ENCODE results near the gene ZYX.
"Not testable (repeated sequence)": the region's sequence is repeated elsewhere in the genome, so short reads cannot be mapped to it uniquely, and the experiment has no call there.

Gene ZYX

GRCh38 chr7:143408686-143409561, 27.8 kb downstream of the ZYX start, which contains the start of gene EPHA1:
TSS of gene EPHA1 (minus strand) at chr7:143408856. CDS start at chr7:143408805, 51 bp downstream.
- no peaks in the 10 kb centered on the region for H3K36me3 Mint-ChIP-seq (ENCODE audit: low read depth)
- H3K4me3 Mint-ChIP-seq, result peak within 1 kb of the TSS; percentile 69
- H3K9me3 Mint-ChIP-seq, result no peaks in the 10 kb centered on the region
- peaks cover 45% of the 10 kb centered on the region for H3K27me3 Mint-ChIP-seq (ENCODE audit: low read depth)
- peaks cover 23% of the 10 kb centered on the region for H3K4me1 Mint-ChIP-seq (ENCODE audit: low read depth)
- H3K27ac Mint-ChIP-seq, result peak within 1 kb of the TSS; percentile 16

- Mint-ChIP-seq H3K27ac (no peak overlapping the region), H3K27me3 (ENCODE audit: low read depth) (peaks cover 52% of the 10 kb centered on the region), H3K4me1 (ENCODE audit: low read depth) (peaks cover 23% of the 10 kb centered on the region), H3K36me3 (ENCODE audit: low read depth) (no peaks in the 10 kb centered on the region), H3K9me3 (no peaks in the 10 kb centered on the region), H3K4me3 (no peak overlapping the region)
These were observed 29.4 kb downstream of the ZYX start for GRCh38 chr7:143410521-143411004.

- no peak overlapping the region for H3K27ac Mint-ChIP-seq
- H3K4me1 Mint-ChIP-seq (ENCODE audit: low read depth), result peaks cover 27% of the 10 kb centered on the region
- H3K9me3 Mint-ChIP-seq, result no peaks in the 10 kb centered on the region
- peaks cover 42% of the 10 kb centered on the region for H3K27me3 Mint-ChIP-seq (ENCODE audit: low read depth)
- no peak overlapping the region for H3K4me3 Mint-ChIP-seq
- H3K36me3 Mint-ChIP-seq (ENCODE audit: low read depth), result no peaks in the 10 kb centered on the region
These were observed 31.0 kb downstream of the ZYX start for GRCh38 chr7:143411976-143412708.

- no peak overlapping the region for H3K27ac Mint-ChIP-seq
- no peaks in the 10 kb centered on the region for H3K9me3 Mint-ChIP-seq
- H3K36me3 Mint-ChIP-seq (ENCODE audit: low read depth), result no peaks in the 10 kb centered on the region
- H3K27me3 Mint-ChIP-seq (ENCODE audit: low read depth), result peaks cover 33% of the 10 kb centered on the region
- H3K4me1 Mint-ChIP-seq (ENCODE audit: low read depth), result peaks cover 17% of the 10 kb centered on the region
- no peak overlapping the region for H3K4me3 Mint-ChIP-seq
These were observed 32.0 kb downstream of the ZYX start for GRCh38 chr7:143413123-143413522.

GRCh38 chr7:143415209-143415608, 34.1 kb downstream of the ZYX start:
- H3K27ac Mint-ChIP-seq; H3K9me3 Mint-ChIP-seq; H3K36me3 Mint-ChIP-seq (ENCODE audit: low read depth); H3K4me3 Mint-ChIP-seq; H3K4me1 Mint-ChIP-seq (ENCODE audit: low read depth): not testable (repeated sequence)
- H3K27me3 Mint-ChIP-seq (ENCODE audit: low read depth), result peaks cover 40% of the 10 kb centered on the region

GRCh38 chr7:143415742-143416397, 34.7 kb downstream of the ZYX start:
- Mint-ChIP-seq H3K4me3 (no peak overlapping the region), H3K27me3 (ENCODE audit: low read depth) (peaks cover 40% of the 10 kb centered on the region), H3K9me3 (no peaks in the 10 kb centered on the region), H3K27ac (no peak overlapping the region), H3K36me3 (ENCODE audit: low read depth) (no peaks in the 10 kb centered on the region), H3K4me1 (ENCODE audit: low read depth) (peaks cover 6% of the 10 kb centered on the region)

- Mint-ChIP-seq H3K4me3 (no peak overlapping the region), H3K27me3 (ENCODE audit: low read depth) (peaks cover 40% of the 10 kb centered on the region), H3K36me3 (ENCODE audit: low read depth) (no peaks in the 10 kb centered on the region), H3K4me1 (ENCODE audit: low read depth) (peaks cover 6% of the 10 kb centered on the region), H3K27ac (no peak overlapping the region), H3K9me3 (no peaks in the 10 kb centered on the region)
These were observed 35.5 kb downstream of the ZYX start for GRCh38 chr7:143416565-143417149.

GRCh38 chr7:143417734-143418383, 36.7 kb downstream of the ZYX start:
- Mint-ChIP-seq H3K9me3 (no peaks in the 10 kb centered on the region), H3K4me3 (no peak overlapping the region), H3K27me3 (ENCODE audit: low read depth) (peaks cover 34% of the 10 kb centered on the region), H3K36me3 (ENCODE audit: low read depth) (no peaks in the 10 kb centered on the region), H3K27ac (no peak overlapping the region), H3K4me1 (ENCODE audit: low read depth) (peaks cover 6% of the 10 kb centered on the region)

GRCh38 chr7:143418681-143419458, 37.7 kb downstream of the ZYX start:
- H3K36me3 Mint-ChIP-seq (ENCODE audit: low read depth), result no peaks in the 10 kb centered on the region
- H3K27ac Mint-ChIP-seq, result no peak overlapping the region
- peaks cover 34% of the 10 kb centered on the region for H3K27me3 Mint-ChIP-seq (ENCODE audit: low read depth)
- no peaks in the 10 kb centered on the region for H3K9me3 Mint-ChIP-seq
- no peak overlapping the region for H3K4me3 Mint-ChIP-seq
- H3K4me1 Mint-ChIP-seq (ENCODE audit: low read depth), result peaks cover 6% of the 10 kb centered on the region

GRCh38 chr7:143419880-143420279, 38.7 kb downstream of the ZYX start:
- H3K27ac Mint-ChIP-seq, result no peak overlapping the region
- H3K27me3 Mint-ChIP-seq (ENCODE audit: low read depth), result peaks cover 31% of the 10 kb centered on the region
- no peaks in the 10 kb centered on the region for H3K36me3 Mint-ChIP-seq (ENCODE audit: low read depth)
- H3K4me3 Mint-ChIP-seq, result no peak overlapping the region
- H3K4me1 Mint-ChIP-seq (ENCODE audit: low read depth), result peaks cover 6% of the 10 kb centered on the region
- no peaks in the 10 kb centered on the region for H3K9me3 Mint-ChIP-seq

- H3K27ac Mint-ChIP-seq; H3K4me3 Mint-ChIP-seq; H3K9me3 Mint-ChIP-seq; H3K4me1 Mint-ChIP-seq (ENCODE audit: low read depth); H3K36me3 Mint-ChIP-seq (ENCODE audit: low read depth): not testable (repeated sequence)
- peaks cover 24% of the 10 kb centered on the region for H3K27me3 Mint-ChIP-seq (ENCODE audit: low read depth)
These were observed 39.5 kb downstream of the ZYX start for GRCh38 chr7:143420624-143421023.

- Mint-ChIP-seq H3K9me3 (no peaks in the 10 kb centered on the region), H3K36me3 (ENCODE audit: low read depth) (no peaks in the 10 kb centered on the region), H3K4me3 (no peak overlapping the region), H3K4me1 (ENCODE audit: low read depth) (peaks cover 6% of the 10 kb centered on the region), H3K27ac (no peak overlapping the region), H3K27me3 (ENCODE audit: low read depth) (peaks cover 18% of the 10 kb centered on the region)
These were observed 40.9 kb downstream of the ZYX start for GRCh38 chr7:143422033-143422432.

GRCh38 chr7:143424476-143424875, 43.3 kb downstream of the ZYX start:
- H3K27ac Mint-ChIP-seq; H3K4me3 Mint-ChIP-seq; H3K36me3 Mint-ChIP-seq (ENCODE audit: low read depth); H3K4me1 Mint-ChIP-seq (ENCODE audit: low read depth); H3K9me3 Mint-ChIP-seq; H3K27me3 Mint-ChIP-seq (ENCODE audit: low read depth): not testable (repeated sequence)

Data from T-helper 1 cell treated with Interleukin-12 subunit alpha and Interleukin-12 subunit beta and Interleukin-4 antibody, amounts not matched to agents 30 μg/mL and 1 μg/mL, for 36 hours (primary cell).